ENCODE measurements around the gene INO80E. TPM values are rescaled to one million over a fixed set of nuclear protein-coding genes. Genes with fewer than 3 reads are reported as not detected.

Gene INO80E
- total and polyA plus RNA-seq, 2 donors (not counting 1 experiment from before 2014, with no cell fraction given): 103 to 113 TPM

DNA sequence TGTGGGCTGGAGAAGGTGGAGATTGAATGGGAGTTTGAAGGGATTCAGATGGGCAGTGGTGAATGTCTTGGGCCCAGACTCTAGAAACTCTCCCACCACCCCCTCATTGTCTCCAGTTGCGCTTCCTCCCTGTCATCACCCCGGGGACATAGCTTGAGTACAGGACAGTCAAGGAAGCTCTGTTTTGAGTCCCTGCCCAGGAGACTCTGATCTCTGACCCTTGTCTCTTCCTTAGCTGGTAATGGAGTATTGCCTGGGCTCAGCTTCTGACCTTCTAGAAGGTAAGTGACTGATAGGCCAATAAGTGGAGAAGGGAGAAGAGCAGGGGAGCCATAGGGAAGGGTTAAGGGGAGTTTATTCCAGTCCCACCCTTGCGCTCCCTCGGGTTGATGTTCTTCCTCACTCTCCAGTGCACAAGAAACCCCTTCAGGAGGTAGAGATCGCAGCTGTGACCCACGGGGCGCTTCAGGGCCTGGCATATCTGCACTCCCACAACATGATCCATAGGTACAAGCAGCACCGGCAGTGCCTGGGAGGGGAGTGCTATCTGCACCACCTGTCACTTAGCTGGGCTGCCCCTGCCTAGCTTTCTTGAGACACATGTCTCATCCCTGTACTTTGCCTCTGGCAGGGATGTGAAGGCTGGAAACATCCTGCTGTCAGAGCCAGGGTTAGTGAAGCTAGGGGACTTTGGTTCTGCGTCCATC, 17.3 kb upstream of the INO80E start:
- no peak overlapping the region for H3K4me3 ChIP-seq (ENCODE audit: control extremely low read depth in 1 of 5, extremely low read depth in 1 of 5, insufficient read depth in 1 of 5, low read depth in 2 of 5, low read length in 4 of 5)
- DNase-seq: no peak
- no peaks in the 10 kb centered on the region for H3K27me3 Mint-ChIP-seq
- intact Hi-C loops (cut with micrococcal nuclease): no loop called here
- no peak overlapping the region for H3K4me3 Mint-ChIP-seq
- no peak overlapping the region for H2AFZ ChIP-seq (ENCODE audit: insufficient read depth, low read depth, low read length, poor library complexity, severe bottlenecking)
- ChIA-PET POLR2A (interaction anchor here (0.6 kb wide), 1 partner anchor 318 kb away, joined by 4 read pairs; no protein-coding TSS in a partner anchor), CTCF (interaction anchor here (0.5 kb wide), 1 partner anchor 655 kb away, joined by 3 read pairs; no protein-coding TSS in a partner anchor)
- no peak overlapping the region for H3K27ac ChIP-seq (ENCODE audit: low read length in 2 of 2)
- no peak for TF ChIP-seq EZH2 (IDR thresholded peaks at IDR 0.05; ENCODE audit: borderline replicate concordance, insufficient read depth, low read depth, low read length, poor library complexity, severe bottlenecking)
- no peak for TF ChIP-seq CTCF (IDR thresholded peaks at IDR 0.05)
- peaks cover 2 to 60% of the 10 kb centered on the region in 2 experiments for H3K36me3 ChIP-seq (replicated peaks in 1 of 2; ENCODE audit: control extremely low read depth in 1 of 2, control insufficient read depth in 1 of 2, extremely low read depth in 1 of 2, insufficient read depth in 2 of 2, low read length in 1 of 2)
- peaks cover 40% of the 10 kb centered on the region for H3K79me2 ChIP-seq (ENCODE audit: control insufficient read depth, insufficient read depth, low read length)
- H4K20me1 ChIP-seq (ENCODE audit: control insufficient read depth, insufficient read depth, low read length, poor library complexity, severe bottlenecking): peaks cover 16% of the 10 kb centered on the region
- H3K4me1 ChIP-seq (ENCODE audit: control insufficient read depth in 2 of 2, insufficient read depth in 2 of 2, low read length in 2 of 2): peaks cover 24 to 29% of the 10 kb centered on the region in 2 donors
- 100% methylated on average over 2 of the region's 9 CpGs for WGBS (ENCODE audit: insufficient coverage)
- no peaks in the 10 kb centered on the region for H3K27me3 ChIP-seq (replicated peaks in 1 of 4; ENCODE audit: control extremely low read depth in 1 of 4, control insufficient read depth in 3 of 4, insufficient read depth in 4 of 4, low read length in 3 of 4)
- peaks cover 27% of the 10 kb centered on the region for H3K4me1 Mint-ChIP-seq
- H3K9ac ChIP-seq (ENCODE audit: low read length): no peak overlapping the region
- H3K27ac Mint-ChIP-seq: no peak overlapping the region
- no peaks in the 10 kb centered on the region for H3K9me3 ChIP-seq (ENCODE audit: control extremely low read depth in 1 of 3, control insufficient read depth in 2 of 3, insufficient read depth in 1 of 3, low read length in 2 of 3)
- H3K4me2 ChIP-seq (replicated peaks; ENCODE audit: low read depth, low read length, poor library complexity, severe bottlenecking): no peak overlapping the region
- no peaks in the 10 kb centered on the region for H3K9me3 Mint-ChIP-seq (ENCODE audit: insufficient read depth)
- no peak for ATAC-seq (ENCODE audit: low read depth)
